ENCODE data around the gene EXOSC3.

The EXOSC3 gene

GRCh38 chr9:37730839-37731238 is 54.0 kb downstream of the EXOSC3 start:
- DNase-seq: no peak

DNA sequence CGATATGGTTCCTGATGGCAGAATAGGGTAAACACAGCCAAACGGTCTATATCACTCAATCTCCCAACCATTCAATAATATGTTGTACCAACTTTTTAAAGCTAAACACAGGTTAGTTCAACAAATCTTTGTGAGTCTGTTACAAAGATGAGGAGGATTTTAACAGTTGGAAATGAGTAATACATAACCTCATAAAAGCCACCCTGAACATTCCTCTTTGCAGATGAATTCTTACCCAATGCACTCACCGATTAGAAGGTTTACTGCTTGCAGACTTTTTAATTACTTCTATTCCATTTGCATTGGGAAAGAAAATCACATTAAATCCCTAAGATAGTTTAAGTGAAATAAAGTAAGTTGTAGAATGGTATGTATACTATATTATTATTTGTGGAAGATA is 54.6 kb downstream of the EXOSC3 start:
- no peak for DNase-seq
